NCI-H2081 treated with DMSO at 0.1 percent for 48 hours (cell line): ENCODE data around the gene CXCL6.

ENCODE experiments used
- DNase-seq: peaks from one replicate; lab custom pipeline; 2025; lab: John Stamatoyannopoulos, UW

The CXCL6 gene

GRCh38 chr4:73836373-73837279 is at the start of gene CXCL6:
TSS of gene CXCL6 (plus strand) at chr4:73836678. CDS start at chr4:73836751, 73 bp downstream.
- DNase-seq: no peak

GRCh38 chr4:73788411-73788810 is 48.1 kb upstream of the CXCL6 start:
- no peak for DNase-seq

GRCh38 chr4:73798842-73799241 is 37.6 kb upstream of the CXCL6 start:
- no peak for DNase-seq

GRCh38 chr4:73800206-73800605 is 36.3 kb upstream of the CXCL6 start:
- no peak for DNase-seq

GRCh38 chr4:73801692-73802091 is 34.8 kb upstream of the CXCL6 start:
- DNase-seq: no peak

GRCh38 chr4:73803213-73803612 is 33.3 kb upstream of the CXCL6 start:
- DNase-seq: no peak

GRCh38 chr4:73810191-73810590 is 26.3 kb upstream of the CXCL6 start:
- DNase-seq: no peak

GRCh38 chr4:73811841-73812240 is 24.6 kb upstream of the CXCL6 start:
- DNase-seq: no peak

GRCh38 chr4:73814679-73815078 is 21.8 kb upstream of the CXCL6 start:
- no peak for DNase-seq

- no peak for DNase-seq
Measured at GRCh38 chr4:73815145-73815544, 21.3 kb upstream of the CXCL6 start.

- DNase-seq: no peak
Measured at GRCh38 chr4:73816814-73817213, 19.7 kb upstream of the CXCL6 start.

GRCh38 chr4:73817341-73817740 is 19.1 kb upstream of the CXCL6 start:
- DNase-seq: no peak

GRCh38 chr4:73821325-73821724 is 15.2 kb upstream of the CXCL6 start:
- no peak for DNase-seq

- DNase-seq: no peak
Measured at GRCh38 chr4:73822389-73822788, 14.1 kb upstream of the CXCL6 start.

GRCh38 chr4:73822812-73823504 is 13.5 kb upstream of the CXCL6 start:
- no peak for DNase-seq

- no peak for DNase-seq
Measured at GRCh38 chr4:73823760-73824159, 12.7 kb upstream of the CXCL6 start.

- DNase-seq: no peak
Measured at GRCh38 chr4:73828956-73829355, 7.5 kb upstream of the CXCL6 start.

- no peak for DNase-seq
Measured at GRCh38 chr4:73831569-73831968, 4.9 kb upstream of the CXCL6 start.

GRCh38 chr4:73832651-73833237 is 3.7 kb upstream of the CXCL6 start:
- no peak for DNase-seq

GRCh38 chr4:73839071-73839470 is 2.6 kb downstream of the CXCL6 start:
- no peak for DNase-seq

- DNase-seq: no peak
Measured at GRCh38 chr4:73839715-73840114, 3.2 kb downstream of the CXCL6 start.

GRCh38 chr4:73841243-73841925 is 4.9 kb downstream of the CXCL6 start:
- no peak for DNase-seq
